ENCODE data around the gene GPR37L1.

DNA sequence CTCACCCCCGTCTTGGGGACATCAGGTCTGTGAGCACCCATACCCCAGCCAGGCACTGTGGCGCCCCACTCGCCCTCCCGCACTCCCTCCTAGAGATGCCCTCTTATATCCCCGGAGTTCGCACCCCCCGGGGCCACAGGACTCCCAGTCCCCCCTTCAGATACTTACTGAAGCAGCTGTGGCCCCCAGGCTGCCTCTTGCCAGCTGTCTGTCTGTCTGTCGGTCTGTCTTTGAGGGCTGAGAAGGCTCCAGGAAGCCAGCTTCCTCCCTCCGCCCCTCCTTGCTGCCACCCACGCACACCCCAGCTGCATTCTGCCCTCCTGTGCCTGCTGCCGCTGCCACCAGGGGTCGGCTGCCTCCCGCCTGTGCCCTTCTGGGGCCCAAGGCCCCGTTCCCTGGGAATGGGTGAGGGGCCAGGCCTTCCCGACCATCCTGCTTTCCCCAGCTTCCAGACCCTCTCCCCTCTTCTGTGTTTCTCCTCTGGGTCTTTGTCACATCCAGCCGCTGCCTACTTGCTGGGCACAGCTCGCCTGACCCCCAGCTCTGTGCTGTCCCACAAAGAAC is 37.7 kb downstream of the GPR37L1 start, which contains the start of gene PTPN7:
- TF ChIP-seq POLR2AphosphoS5 (IDR thresholded peaks at IDR 0.05; ENCODE audit: low read depth, low read length), result no peak
- no peak for TF ChIP-seq CBX8 (IDR thresholded peaks at IDR 0.05; ENCODE audit: borderline replicate concordance, low read depth, low read length)
- TF ChIP-seq POLR2A (IDR thresholded peaks at IDR 0.05; ENCODE audit: control extremely low read depth in 1 of 2, low read depth in 2 of 2, low read length in 2 of 2), result no peak
